Neuronal stem cell (in vitro differentiated cells): ENCODE measurements around the gene RSPH1.

ENCODE experiments used
- DNase-seq: peaks from one replicate; pipeline ENCODE4 v3.0.0-alpha.2; 2013; ENCODE audit warnings: low spot score
- H2AFZ ChIP-seq: one replicate; pipeline ENCODE4 v1.6.1; 2013; ENCODE audit warnings: mild to moderate bottlenecking, low read length, inconsistent platforms
- H2AK5ac ChIP-seq: 2 replicates; pipeline ENCODE4 v1.6.1; 2013; ENCODE audit warnings: low read depth, mild to moderate bottlenecking, inconsistent platforms, low read length, moderate library complexity, mixed read lengths
- H2BK120ac ChIP-seq: 2 replicates; pipeline ENCODE4 v1.6.1; 2013; ENCODE audit warnings: low read depth, mild to moderate bottlenecking, inconsistent platforms, low read length, moderate library complexity, mixed read lengths
- H2BK12ac ChIP-seq: one replicate; pipeline ENCODE4 v1.6.1; 2013; ENCODE audit warnings: low read length, inconsistent platforms
- H2BK15ac ChIP-seq: 2 replicates; pipeline ENCODE4 v1.6.1; 2013; ENCODE audit warnings: mild to moderate bottlenecking, low read length, inconsistent platforms, mixed read lengths
- H2BK5ac ChIP-seq: one replicate; pipeline ENCODE4 v1.6.1; 2013; ENCODE audit warnings: inconsistent platforms, mild to moderate bottlenecking, low read length, moderate library complexity
- H3K14ac ChIP-seq: one replicate; pipeline ENCODE4 v1.6.1; 2013; ENCODE audit warnings: low read length, inconsistent platforms
- H3K18ac ChIP-seq: 2 replicates; pipeline ENCODE4 v1.6.1; 2013; ENCODE audit warnings: low read length, inconsistent platforms
- H3K23ac ChIP-seq: 2 replicates; pipeline ENCODE4 v1.6.1; 2013; ENCODE audit warnings: low read depth, mild to moderate bottlenecking, mixed read lengths, low read length, inconsistent platforms; ENCODE audit not compliant: poor library complexity
- H3K27ac ChIP-seq: replicated peaks from 3 replicates; pipeline ENCODE4 v1.5.1; 2013; ENCODE audit warnings: low read length, inconsistent platforms
- H3K27me3 ChIP-seq, 3 experiments: 2 replicates each; pipeline ENCODE4 v1.6.1; 2013; ENCODE audit warnings: low read length in 3 of 3, mild to moderate bottlenecking in 2 of 3, inconsistent platforms in 1 of 3, low read depth in 1 of 3, mixed read lengths in 1 of 3, moderate library complexity in 1 of 3; ENCODE audit not compliant: control insufficient read depth in 3 of 3, insufficient read depth in 3 of 3
- H3K36me3 ChIP-seq, 2 donors: replicated peaks in 1 of 2; 2 replicates each; pipeline ENCODE4 v1.6.1; 2013; ENCODE audit warnings: low read length in 2 of 2; ENCODE audit not compliant: control insufficient read depth in 2 of 2, insufficient read depth in 2 of 2
- H3K4ac ChIP-seq: 2 replicates; pipeline ENCODE4 v1.6.1; 2013; ENCODE audit warnings: inconsistent platforms, mild to moderate bottlenecking, low read length, moderate library complexity
- H3K4me1 ChIP-seq, 2 donors: 1 replicate in 1 of 2; 2 replicates in 1 of 2; pipeline ENCODE4 v1.6.1; 2013; ENCODE audit warnings: low read length in 2 of 2, low read depth in 1 of 2; ENCODE audit not compliant: control insufficient read depth in 2 of 2, insufficient read depth in 1 of 2
- H3K4me2 ChIP-seq: one replicate; pipeline ENCODE4 v1.6.1; 2013; ENCODE audit warnings: mild to moderate bottlenecking, low read length, inconsistent platforms; ENCODE audit not compliant: insufficient read depth, poor library complexity, severe bottlenecking
- H3K4me3 ChIP-seq, 2 donors: 2 replicates each; pipeline ENCODE4 v1.5.1; 2013; ENCODE audit warnings: low read length in 2 of 2, mild to moderate bottlenecking in 2 of 2, inconsistent platforms in 1 of 2, moderate library complexity in 1 of 2
- H3K79me1 ChIP-seq: one replicate; pipeline ENCODE4 v1.6.1; 2013; ENCODE audit warnings: low read depth, mild to moderate bottlenecking, inconsistent platforms, low read length, moderate library complexity
- H3K9ac ChIP-seq: one replicate; pipeline ENCODE4 v1.6.1; 2013; ENCODE audit warnings: mild to moderate bottlenecking, low read depth, low read length, inconsistent platforms; ENCODE audit not compliant: poor library complexity
- H3K9me3 ChIP-seq, 2 donors: replicated peaks in 1 of 2; 2 replicates each; pipeline versions ENCODE3 to v1.6.1; 2013; ENCODE audit warnings: low read length in 2 of 2, mild to moderate bottlenecking in 2 of 2, inconsistent platforms in 1 of 2, low read depth in 1 of 2, mixed read lengths in 1 of 2, moderate library complexity in 1 of 2; ENCODE audit not compliant: control insufficient read depth in 2 of 2, insufficient read depth in 1 of 2
- H4K8ac ChIP-seq: one replicate; pipeline ENCODE4 v1.6.1; 2013; ENCODE audit warnings: low read depth, mild to moderate bottlenecking, inconsistent platforms, low read length, moderate library complexity
- H4K91ac ChIP-seq: one replicate; pipeline ENCODE4 v1.6.1; 2013; ENCODE audit warnings: low read length, low read depth, mild to moderate bottlenecking, inconsistent platforms; ENCODE audit not compliant: poor library complexity
- WGBS, 2 donors: extraction: QIAGEN DNeasy Blood & Tissue Kit; methylation state at CpG; one replicate each; pipeline ENCODE4 v1.1.7; 2013; ENCODE audit warnings: missing lambda C conversion rate in 2 of 2, mixed read lengths in 1 of 2; ENCODE audit not compliant: insufficient read length in 2 of 2, insufficient replicate concordance in 1 of 2; ENCODE audit errors: extremely low coverage in 2 of 2; 5-methylcytosine and 5-hydroxymethylcytosine counted together

RSPH1 gene

DNA sequence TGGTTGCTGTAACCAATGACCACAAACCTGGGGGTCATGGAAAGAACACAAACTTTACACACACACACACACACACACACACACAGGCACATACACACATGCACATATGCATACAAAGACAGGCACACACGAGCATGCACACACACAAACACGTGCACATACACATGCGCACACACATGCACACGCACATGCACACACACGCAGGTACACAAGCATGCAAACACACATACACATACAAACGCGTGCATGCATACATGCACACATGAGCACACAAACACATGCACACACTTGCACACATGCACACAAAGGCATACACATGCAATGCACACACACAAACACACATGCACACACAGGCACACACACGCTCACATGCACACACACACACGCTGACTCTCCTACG lies 48.3 kb downstream of the RSPH1 start:
- Histone ChIP-seq H4K8ac (no peak overlapping the region), H3K9ac (peak overlapping the region; percentile 5), H3K18ac (no peak overlapping the region), H3K9me3 (peaks cover 0 to 2% of the 10 kb centered on the region in 2 donors), H2AFZ (no peak overlapping the region), H3K4me1 (peaks cover 0 to 1% of the 10 kb centered on the region in 2 donors), H3K4me3 (peak overlapping the region in 1 of 2 donors; percentile 33), H2BK120ac (no peak overlapping the region), H3K23ac (no peak overlapping the region), H2BK15ac (no peak overlapping the region), H3K36me3 (no peaks in the 10 kb centered on the region), H4K91ac (no peak overlapping the region), H2AK5ac (no peak overlapping the region), H3K14ac (no peak overlapping the region), H3K4me2 (no peak overlapping the region), H3K27ac (no peak overlapping the region), H3K4ac (no peak overlapping the region), H3K79me1 (no peaks in the 10 kb centered on the region), H2BK5ac (no peak overlapping the region), H2BK12ac (no peak overlapping the region), H3K27me3 (no peaks in the 10 kb centered on the region)
- WGBS, 2 donors, result no CpG with 5 or more reads among the region's 10 CpGs
- DNase-seq, result no peak

- Histone ChIP-seq H2AFZ (no peak overlapping the region), H3K4ac (no peak overlapping the region), H3K14ac (no peak overlapping the region), H3K4me3 (no peak overlapping the region), H3K27ac (no peak overlapping the region), H3K9me3 (peaks cover 0 to 2% of the 10 kb centered on the region in 2 donors), H3K4me1 (peaks cover 0 to 1% of the 10 kb centered on the region in 2 donors), H3K27me3 (no peaks in the 10 kb centered on the region), H3K18ac (no peak overlapping the region), H4K91ac (no peak overlapping the region), H3K4me2 (no peak overlapping the region), H3K36me3 (no peaks in the 10 kb centered on the region), H3K79me1 (no peaks in the 10 kb centered on the region), H3K23ac (no peak overlapping the region), H4K8ac (no peak overlapping the region), H2AK5ac (no peak overlapping the region), H2BK15ac (no peak overlapping the region), H2BK12ac (no peak overlapping the region), H2BK5ac (no peak overlapping the region), H2BK120ac (no peak overlapping the region), H3K9ac (no peak overlapping the region)
- no peak for DNase-seq
- no CpG with 5 or more reads among the region's 14 CpGs for WGBS, 2 donors
Observed at GRCh38 chr21:42447182-42447581, 48.8 kb downstream of the RSPH1 start.

- Histone ChIP-seq H4K91ac (no peak overlapping the region), H3K27ac (no peak overlapping the region), H2BK5ac (no peak overlapping the region), H2AFZ (no peak overlapping the region), H3K79me1 (no peaks in the 10 kb centered on the region), H3K4me2 (no peak overlapping the region), H3K9me3 (peaks cover 0 to 2% of the 10 kb centered on the region in 2 donors), H3K27me3 (no peaks in the 10 kb centered on the region), H3K14ac (no peak overlapping the region), H3K4me1 (peaks cover 0 to 1% of the 10 kb centered on the region in 2 donors), H2AK5ac (no peak overlapping the region), H2BK12ac (no peak overlapping the region), H3K36me3 (no peaks in the 10 kb centered on the region), H2BK15ac (no peak overlapping the region), H3K9ac (no peak overlapping the region), H3K4ac (no peak overlapping the region), H3K18ac (no peak overlapping the region), H3K23ac (no peak overlapping the region), H2BK120ac (no peak overlapping the region), H3K4me3 (no peak overlapping the region), H4K8ac (no peak overlapping the region)
- DNase-seq, result no peak
- WGBS, 2 donors, result no CpG with 5 or more reads among the region's 4 CpGs
Observed at GRCh38 chr21:42446531-42446930, 49.5 kb downstream of the RSPH1 start.

- no peak overlapping the region for H3K9ac ChIP-seq
- peak overlapping the region; percentile 58 for H3K23ac ChIP-seq
- H3K79me1 ChIP-seq, result no peaks in the 10 kb centered on the region
- H2AK5ac ChIP-seq, result peak overlapping the region; percentile 20
- H3K4me3 ChIP-seq, result no peak overlapping the region
- no peak overlapping the region for H2BK120ac ChIP-seq
- H2AFZ ChIP-seq, result no peak overlapping the region
- no peak overlapping the region for H2BK15ac ChIP-seq
- no peak for DNase-seq
- H3K4ac ChIP-seq, result no peak overlapping the region
- H2BK12ac ChIP-seq, result no peak overlapping the region
- H3K18ac ChIP-seq, result peak overlapping the region; percentile 8
- H3K36me3 ChIP-seq, result no peaks in the 10 kb centered on the region
- H3K4me2 ChIP-seq, result no peak overlapping the region
- H3K14ac ChIP-seq, result peak overlapping the region; percentile 47
- WGBS, 2 donors, result no CpG with 5 or more reads among the region's 7 CpGs
- peaks cover 0 to 2% of the 10 kb centered on the region in 2 donors for H3K9me3 ChIP-seq
- no peak overlapping the region for H4K8ac ChIP-seq
- H2BK5ac ChIP-seq, result no peak overlapping the region
- H3K27ac ChIP-seq, result no peak overlapping the region
- peak overlapping the region; percentile 46 for H4K91ac ChIP-seq
- H3K4me1 ChIP-seq, result peaks cover 0 to 1% of the 10 kb centered on the region in 2 donors
- H3K27me3 ChIP-seq, result no peaks in the 10 kb centered on the region
Observed at GRCh38 chr21:42445311-42445710, 50.7 kb downstream of the RSPH1 start.
